NCI-H1694 (cell line): ENCODE measurements around the gene DGCR2.
A peak's percentile ranks its signal among the peaks of the same experiment; 100 is the strongest.
"Not testable (repeated sequence)": the region's sequence is repeated elsewhere in the genome, so short reads cannot be mapped to it uniquely, and the experiment has no call there.

ENCODE experiments used
- DNase-seq: peaks from one replicate; lab custom pipeline; 2025; lab: John Stamatoyannopoulos, UW

Gene DGCR2

GRCh38 chr22:19109198-19110063 lies 12.8 kb downstream of the DGCR2 start:
- no peak for DNase-seq

- DNase-seq: no peak
These were observed 13.4 kb downstream of the DGCR2 start for GRCh38 chr22:19108807-19109197.

DNA sequence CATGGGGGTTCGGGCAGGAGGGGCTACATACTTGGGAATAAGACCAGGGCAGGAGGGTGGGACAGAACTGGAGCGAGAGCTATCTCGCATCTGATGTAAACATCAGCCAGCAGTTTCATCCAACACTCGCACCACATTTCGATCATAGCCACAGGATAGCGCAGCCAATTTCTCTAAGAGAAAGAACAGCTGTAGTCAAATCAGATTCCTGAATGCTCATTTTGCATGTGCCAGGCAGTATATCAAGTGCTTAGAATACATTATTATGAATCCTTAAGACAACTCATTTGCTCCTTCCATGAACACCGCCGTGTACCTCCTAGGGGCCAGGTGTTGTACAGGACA lies 14.5 kb downstream of the DGCR2 start:
- no peak for DNase-seq

- DNase-seq: no peak
These were observed 15.1 kb downstream of the DGCR2 start for GRCh38 chr22:19106886-19107729.

GRCh38 chr22:19105867-19106802 lies 16.1 kb downstream of the DGCR2 start:
- no peak for DNase-seq

- no peak for DNase-seq
These were observed 16.8 kb downstream of the DGCR2 start for GRCh38 chr22:19105456-19105855.

DNA sequence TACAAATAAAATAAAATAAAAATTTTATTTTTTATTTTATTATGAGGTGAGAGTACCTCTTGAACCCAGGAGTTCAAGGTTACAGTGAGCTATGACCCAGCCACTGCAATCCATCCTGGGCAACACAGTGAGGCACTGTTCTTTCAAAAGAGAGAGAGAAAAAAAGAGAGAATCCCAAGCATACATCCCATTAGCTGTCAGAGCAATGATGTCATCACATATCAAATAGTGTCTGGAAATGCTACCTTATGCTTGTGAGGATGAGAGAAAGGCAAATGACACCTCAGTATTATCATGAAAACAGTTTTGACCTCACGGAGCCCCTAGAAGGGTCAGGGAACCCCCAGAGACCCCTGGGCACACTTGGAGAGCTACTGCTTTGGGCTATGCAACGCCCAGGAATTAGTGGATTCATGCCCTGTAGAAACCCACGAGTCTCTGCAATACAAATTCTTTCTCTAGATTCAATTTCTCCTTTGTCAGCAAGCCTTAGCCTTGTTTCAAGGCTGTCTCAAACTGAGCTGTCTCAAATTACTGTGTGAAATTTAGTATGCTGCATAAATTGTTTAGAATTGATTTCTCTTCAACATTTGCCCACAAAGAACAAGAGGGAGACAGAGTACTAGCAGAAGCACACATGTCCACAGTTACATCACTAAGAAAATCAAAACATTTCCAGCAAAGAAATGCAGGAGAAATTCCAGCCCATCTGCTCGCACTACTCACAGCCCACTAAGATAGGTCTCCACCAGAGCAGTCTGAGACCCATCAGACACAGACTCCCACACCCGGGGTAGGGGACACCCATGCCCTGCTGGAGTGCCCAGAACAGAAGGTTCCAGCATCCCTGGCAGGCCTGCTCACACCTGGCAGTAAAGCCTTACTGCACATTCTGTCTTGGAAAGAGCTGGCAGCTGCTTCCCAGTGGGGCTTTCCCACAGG lies 18.1 kb downstream of the DGCR2 start:
- no peak for DNase-seq

DNA sequence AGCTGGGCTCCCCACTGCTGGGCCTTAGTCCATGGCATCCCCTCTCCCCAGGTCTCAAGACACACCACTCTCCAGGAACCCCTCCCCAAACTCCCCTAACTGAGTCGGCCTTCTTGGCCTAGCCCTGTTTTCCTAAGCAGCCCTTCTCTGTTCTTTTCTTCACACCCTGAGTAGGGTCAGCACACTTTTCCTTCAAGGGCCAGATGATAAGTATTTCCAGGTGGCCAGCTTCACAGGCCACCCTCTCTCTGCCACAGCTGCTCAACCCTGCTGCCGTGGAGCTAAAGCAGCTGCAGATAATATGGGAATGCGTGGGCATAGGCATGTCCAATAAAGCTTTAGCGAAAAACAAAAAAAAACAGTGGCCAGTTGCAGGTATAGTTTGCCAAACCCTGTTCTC lies 24.1 kb downstream of the DGCR2 start:
- DNase-seq: no peak

- DNase-seq: no peak
These were observed 24.7 kb downstream of the DGCR2 start for GRCh38 chr22:19097518-19097917.

DNA sequence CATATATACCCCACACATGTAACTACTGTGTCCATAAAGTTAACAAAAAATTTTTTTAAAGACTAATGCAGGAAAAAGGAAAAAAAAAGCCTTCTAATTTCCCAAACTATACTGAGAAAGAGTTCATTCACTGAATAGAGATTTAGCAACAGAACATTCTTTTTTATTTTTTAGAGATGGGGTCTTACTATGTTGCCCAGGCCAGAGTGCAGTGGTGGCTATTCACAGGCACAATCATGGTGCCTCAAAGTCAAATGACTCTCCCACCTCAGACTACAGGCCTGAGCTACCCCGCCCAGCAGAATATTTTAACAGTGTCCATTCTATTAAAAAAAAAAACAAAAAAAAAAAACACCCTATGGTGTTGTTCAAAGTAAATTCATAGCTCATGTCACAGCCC lies 25.7 kb downstream of the DGCR2 start:
- DNase-seq: no peak

DNA sequence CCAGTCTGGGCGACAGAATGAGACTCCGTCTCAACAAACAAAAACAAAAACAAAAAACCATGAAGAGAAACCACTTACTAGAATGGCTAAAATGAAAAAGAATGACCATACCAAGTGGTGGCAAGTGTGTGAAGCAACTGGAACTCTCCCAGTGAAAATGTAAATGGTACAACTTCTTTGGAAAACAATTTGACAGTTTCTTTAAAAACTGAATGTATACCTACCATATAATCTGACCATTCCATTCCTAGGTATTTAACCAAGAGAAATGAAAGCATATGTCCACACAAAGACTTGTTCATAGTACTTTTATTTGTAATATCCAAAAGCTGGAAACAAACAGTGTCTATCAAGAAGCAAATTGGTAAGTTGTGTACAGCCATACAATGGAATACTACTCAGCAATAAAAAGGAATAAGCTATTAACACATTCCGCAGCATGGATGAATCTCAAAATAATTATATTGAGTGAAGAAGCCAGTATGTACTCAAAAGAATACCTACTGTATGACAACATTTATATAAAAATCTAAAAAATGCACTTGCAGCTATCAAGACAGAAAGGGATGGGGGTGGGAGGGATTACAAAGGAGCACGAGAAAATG lies 27.7 kb downstream of the DGCR2 start:
- DNase-seq: no peak

- DNase-seq: no peak
These were observed 29.5 kb downstream of the DGCR2 start for GRCh38 chr22:19092725-19093124.

DNA sequence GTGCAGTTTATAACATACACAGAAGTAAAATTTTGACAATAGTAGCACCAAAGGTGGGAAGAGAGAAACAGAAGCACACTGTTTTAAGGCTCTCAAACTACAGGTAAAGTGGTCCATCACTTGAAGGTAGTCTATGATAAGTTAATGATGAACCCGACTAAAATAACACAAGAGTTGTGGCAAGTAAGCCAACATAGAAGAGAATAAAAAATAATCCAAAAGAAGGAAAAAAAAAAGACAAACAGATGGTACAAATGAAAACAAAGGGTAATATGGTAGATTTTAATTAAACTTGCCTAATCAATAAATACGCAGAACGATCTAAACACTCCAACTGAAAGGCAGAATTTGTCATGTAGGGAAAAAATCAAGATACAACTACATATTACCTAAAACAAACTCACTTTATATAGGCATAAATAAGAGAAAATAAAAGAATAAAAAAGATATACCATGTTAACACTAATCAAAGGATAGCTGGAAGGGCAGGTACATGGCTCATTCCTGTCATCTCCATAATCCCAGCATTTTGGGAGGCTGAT lies 31.6 kb downstream of the DGCR2 start:
- DNase-seq: no peak

GRCh38 chr22:19090183-19090582 lies 32.0 kb downstream of the DGCR2 start:
- no peak for DNase-seq

GRCh38 chr22:19088866-19089595 lies 33.2 kb downstream of the DGCR2 start:
- DNase-seq: no peak

DNA sequence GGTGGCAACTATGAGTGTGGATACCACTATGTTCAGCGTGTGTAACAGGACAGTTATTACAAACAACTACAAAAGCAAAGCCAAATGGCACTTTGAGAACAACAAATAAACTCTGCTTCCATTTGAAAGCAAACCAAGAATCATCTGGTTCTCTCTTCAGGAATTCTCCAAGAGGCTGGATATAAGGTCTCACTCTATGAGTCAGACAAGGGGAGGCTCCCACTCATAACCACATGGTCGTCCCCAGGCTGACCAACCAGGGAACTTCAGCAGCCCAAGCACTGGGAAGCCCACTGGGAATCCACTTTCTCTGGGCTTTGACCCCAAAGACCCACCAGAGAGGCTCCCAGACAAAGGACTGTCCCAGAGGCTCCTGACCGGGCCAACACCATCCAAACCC lies 35.3 kb downstream of the DGCR2 start:
- no peak for DNase-seq

DNA sequence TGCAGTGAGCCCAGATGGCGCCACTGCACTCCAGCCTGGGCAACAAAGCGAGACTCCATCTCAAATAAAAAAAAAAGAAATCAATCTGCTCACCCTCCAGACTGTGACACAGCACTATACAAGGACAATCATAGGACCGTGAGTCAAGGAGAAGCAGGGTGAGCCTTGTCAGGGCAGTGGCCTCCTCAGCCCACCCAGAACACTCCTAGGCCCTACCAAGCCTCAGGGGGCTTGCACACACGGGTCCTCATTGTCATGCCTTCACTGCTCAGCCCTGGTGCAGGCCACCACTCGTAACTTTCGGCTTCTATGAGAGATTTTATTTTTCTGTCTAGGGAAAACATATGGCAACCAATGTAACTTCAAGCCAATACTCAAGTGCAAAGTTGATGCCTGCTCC lies 35.8 kb downstream of the DGCR2 start:
- no peak for DNase-seq

DNA sequence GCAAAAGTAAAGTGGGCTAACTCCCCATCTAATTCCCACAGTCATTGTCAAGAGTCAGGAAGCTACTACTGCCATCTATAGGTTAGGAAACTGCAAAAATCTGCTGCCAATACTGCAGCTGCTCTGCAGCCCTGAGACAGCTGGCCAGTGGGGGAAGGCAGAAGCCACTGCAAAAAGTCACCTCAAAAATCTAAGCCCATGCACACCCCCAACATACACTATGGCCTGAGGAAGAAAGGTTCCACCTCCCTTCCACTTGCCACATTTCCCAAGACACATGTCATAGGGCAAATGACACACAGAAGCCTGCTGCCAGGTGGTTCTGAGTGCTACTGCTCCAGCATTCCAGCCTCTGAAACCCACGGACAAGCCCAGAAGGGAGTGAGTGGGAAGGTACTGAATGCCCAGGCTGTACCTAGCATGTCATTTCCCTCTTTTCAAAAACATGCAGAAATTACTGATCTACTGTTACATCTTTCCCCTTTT lies 36.9 kb downstream of the DGCR2 start:
- peak; percentile 32 for DNase-seq

DNA sequence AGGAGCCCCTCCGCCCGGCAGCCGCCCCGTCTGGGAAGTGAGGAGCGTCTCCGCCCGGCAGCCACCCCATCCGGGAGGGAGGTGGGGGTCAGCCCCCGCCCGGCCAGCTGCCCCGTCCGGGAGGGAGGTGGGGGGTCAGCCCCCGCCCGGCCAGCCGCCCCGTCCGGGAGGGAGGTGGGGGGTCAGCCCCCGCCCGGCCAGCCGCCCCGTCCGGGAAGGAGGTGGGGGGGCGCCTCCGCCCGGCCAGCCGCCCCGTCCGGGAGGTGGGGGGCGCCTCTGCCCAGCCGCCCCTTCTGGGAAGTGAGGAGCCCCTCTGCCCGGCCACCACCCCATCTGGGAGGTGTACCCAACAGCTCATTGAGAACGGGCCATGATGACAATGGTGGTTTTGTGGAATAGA lies 37.6 kb downstream of the DGCR2 start:
- not testable (repeated sequence) for DNase-seq
